PC-3 (cell line): Measurements from ENCODE around the gene TSPAN1. TPM values are rescaled to one million over a fixed set of nuclear protein-coding genes. Genes with fewer than 3 reads are reported as not detected.

Experiments used
- ATAC-seq: fragments of 200-7000 bp; cut with Tn5 transposase; 2 replicates; pipeline ENCODE4 v1.9.1; 2020; ENCODE audit warnings: mild to moderate bottlenecking, moderate library complexity
- BruUV-seq: library from RNA; stranded (reverse); fragments of 400-500 nt; replicated peaks from 2 replicates; lab custom pipeline; 2021; lab: Mats Ljungman, UMichigan
- CTCF ChIA-PET: fragments of 300-600 bp; sonication (Branson Sonifier 250); formaldehyde crosslinking; loops from one replicate; lab custom pipeline; 2022; ENCODE audit warnings: antibody characterized with exemption; lab: Charles Lee
- POLR2A ChIA-PET: fragments of 300-600 bp; sonication (Branson Sonifier 250); formaldehyde crosslinking; loops from one replicate; lab custom pipeline; 2022; ENCODE audit warnings: antibody characterized with exemption; ENCODE audit not compliant: unreplicated experiment; lab: Charles Lee
- DNase-seq: peaks from one replicate; pipeline ENCODE4 v3.0.0-alpha.2; 2015
- H2AFZ ChIP-seq: fragments of 300-600 bp; sonication (generic); 2 replicates; pipeline ENCODE4 v1.6.0; 2016; ENCODE audit warnings: antibody characterized with exemption, low read length
- H3F3A ChIP-seq: fragments of 300-600 bp; sonication (generic); one replicate; pipeline ENCODE4 v1.6.0; 2017; ENCODE audit warnings: antibody characterized with exemption, low read length, control low read depth, mild to moderate bottlenecking; ENCODE audit not compliant: unreplicated experiment
- H3K27ac ChIP-seq: fragments of 300-600 bp; sonication (generic); 2 replicates; pipeline ENCODE4 v1.5.1; 2016; ENCODE audit warnings: mild to moderate bottlenecking, low read length
- H3K27me3 ChIP-seq: fragments of 300-600 bp; sonication (generic); 2 replicates; pipeline ENCODE4 v1.6.1; 2016; ENCODE audit warnings: low read length, mixed read lengths
- H3K36me3 ChIP-seq: fragments of 300-600 bp; sonication (generic); 2 replicates; pipeline ENCODE4 v1.6.1; 2016; ENCODE audit warnings: low read depth, mixed run types, low read length, mixed read lengths
- H3K4me1 ChIP-seq: fragments of 300-600 bp; sonication (generic); 2 replicates; pipeline ENCODE4 v1.5.1; 2016; ENCODE audit warnings: low read length; ENCODE audit not compliant: insufficient read depth
- H3K4me2 ChIP-seq: fragments of 300-600 bp; sonication (generic); 2 replicates; pipeline ENCODE4 v1.6.0; 2016; ENCODE audit warnings: low read length
- H3K4me3 ChIP-seq: fragments of 300-600 bp; sonication (generic); 2 replicates; pipeline ENCODE4 v1.5.1; 2016; ENCODE audit warnings: mild to moderate bottlenecking, low read length, mixed read lengths
- H3K79me2 ChIP-seq: fragments of 300-600 bp; sonication (generic); 2 replicates; pipeline ENCODE4 v1.6.1; 2017; ENCODE audit warnings: low read length, mixed read lengths
- H3K9ac ChIP-seq: fragments of 300-600 bp; sonication (generic); 2 replicates; pipeline ENCODE4 v1.6.0; 2016; ENCODE audit warnings: mild to moderate bottlenecking, low read length
- H3K9me2 ChIP-seq: fragments of 300-600 bp; sonication (generic); replicated peaks from 2 replicates; pipeline ENCODE4 v1.6.1; 2016; ENCODE audit warnings: mixed run types, low read length, mixed read lengths
- H3K9me3 ChIP-seq: fragments of 300-600 bp; sonication (generic); 2 replicates; pipeline ENCODE4 v1.6.1; 2016; ENCODE audit warnings: low read length, mixed read lengths
- H4K20me1 ChIP-seq: fragments of 300-600 bp; sonication (generic); 2 replicates; pipeline ENCODE4 v1.6.1; 2016; ENCODE audit warnings: low read length, mixed read lengths
- EZH2 ChIP-seq: fragments of 300-600 bp; sonication (generic); IDR thresholded peaks from one replicate; pipeline ENCODE4 v1.6.1; 2017; ENCODE audit warnings: antibody characterized with exemption, mild to moderate bottlenecking, low read length; ENCODE audit not compliant: unreplicated experiment
- EZH2phosphoT487 ChIP-seq: fragments of 300-600 bp; sonication (generic); IDR thresholded peaks from 2 replicates; pipeline ENCODE4 v1.6.1; 2018; ENCODE audit warnings: mild to moderate bottlenecking, antibody characterized with exemption, low read length, borderline replicate concordance
- intact Hi-C: fragments of 100-400 bp; cut with micrococcal nuclease; formaldehyde crosslinking; loops from 2 replicates; pipeline ENCODE4 v1.9.0; 2023
- total RNA-seq: library from RNA; depleted of rRNA; stranded (reverse); fragments of >200 nt; gene quantifications from 2 replicates; pipeline ENCODE4 v1.2.3, GENCODE V29; 2014
- TF ChIP-seq, protein P1 (sequence below): fragments of 300-600 bp; sonication (generic); conservative IDR thresholded peaks from 2 replicates; pipeline ENCODE4 v1.5.1; 2017; ENCODE audit warnings: antibody characterized with exemption, low read depth, mild to moderate bottlenecking, low read length

The TSPAN1 gene
- total RNA-seq, 1 experiment from 2014 or later = 33.7 TPM

DNA sequence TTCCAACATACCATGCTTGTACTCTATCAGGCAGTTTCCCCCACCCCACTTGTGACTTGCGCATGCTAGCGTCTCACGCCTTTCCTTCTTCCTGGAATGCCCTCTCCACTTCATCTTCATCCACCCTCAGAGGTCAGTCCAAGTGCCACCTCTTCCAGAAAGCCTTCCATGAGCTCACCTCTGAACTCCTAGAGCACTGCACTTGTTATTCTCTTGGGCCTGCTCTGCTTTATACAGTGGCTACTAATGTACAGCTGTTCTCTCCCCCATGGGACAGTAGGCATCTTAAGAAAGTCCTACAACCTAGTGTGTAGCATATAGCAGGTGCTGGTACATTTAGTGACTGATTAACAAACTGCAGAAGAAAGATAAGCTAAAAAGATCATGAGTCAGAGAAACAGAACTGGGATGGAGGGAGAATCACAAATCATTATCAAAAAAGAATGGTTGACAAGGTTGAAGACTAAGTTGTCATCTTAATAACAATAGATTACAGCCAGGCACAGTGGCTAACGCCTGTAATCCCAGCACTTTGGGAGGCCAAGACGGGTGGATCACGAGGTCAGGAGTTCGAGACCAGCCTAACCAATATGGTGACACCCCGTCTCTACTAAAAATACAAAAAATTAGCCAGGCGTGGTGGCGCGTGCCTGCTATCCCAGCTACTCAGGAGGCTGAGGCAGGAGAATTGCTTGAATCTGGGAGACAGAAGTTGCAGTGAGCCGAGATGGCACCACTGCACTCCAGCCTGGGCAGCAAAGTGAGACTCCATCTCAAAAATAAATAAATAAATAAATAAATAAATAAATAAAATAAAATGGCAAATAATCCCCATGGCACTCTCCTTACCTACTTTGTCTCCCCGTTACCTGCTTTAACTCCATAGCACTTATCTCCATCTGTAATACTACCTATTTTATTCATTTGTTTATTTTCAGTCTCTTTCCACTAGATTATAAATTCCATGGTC lies 16.3 kb upstream of the TSPAN1 start:
- H3K4me1 ChIP-seq = no peaks in the 10 kb centered on the region
- H3K9me3 ChIP-seq = no peaks in the 10 kb centered on the region
- no peaks in the 10 kb centered on the region for H3K36me3 ChIP-seq
- H3K9me2 ChIP-seq = no peaks in the 10 kb centered on the region
- H3F3A ChIP-seq = no peaks in the 10 kb centered on the region
- H3K4me3 ChIP-seq = no peak overlapping the region
- no peaks in the 10 kb centered on the region for H4K20me1 ChIP-seq
- ATAC-seq = no peak
- no peak overlapping the region for H3K27ac ChIP-seq
- no peak for DNase-seq
- intact Hi-C loops = no loop called here
- TF ChIP-seq EZH2 (no peak), EZH2phosphoT487 (no peak)
- TF ChIP-seq, protein P1, sequence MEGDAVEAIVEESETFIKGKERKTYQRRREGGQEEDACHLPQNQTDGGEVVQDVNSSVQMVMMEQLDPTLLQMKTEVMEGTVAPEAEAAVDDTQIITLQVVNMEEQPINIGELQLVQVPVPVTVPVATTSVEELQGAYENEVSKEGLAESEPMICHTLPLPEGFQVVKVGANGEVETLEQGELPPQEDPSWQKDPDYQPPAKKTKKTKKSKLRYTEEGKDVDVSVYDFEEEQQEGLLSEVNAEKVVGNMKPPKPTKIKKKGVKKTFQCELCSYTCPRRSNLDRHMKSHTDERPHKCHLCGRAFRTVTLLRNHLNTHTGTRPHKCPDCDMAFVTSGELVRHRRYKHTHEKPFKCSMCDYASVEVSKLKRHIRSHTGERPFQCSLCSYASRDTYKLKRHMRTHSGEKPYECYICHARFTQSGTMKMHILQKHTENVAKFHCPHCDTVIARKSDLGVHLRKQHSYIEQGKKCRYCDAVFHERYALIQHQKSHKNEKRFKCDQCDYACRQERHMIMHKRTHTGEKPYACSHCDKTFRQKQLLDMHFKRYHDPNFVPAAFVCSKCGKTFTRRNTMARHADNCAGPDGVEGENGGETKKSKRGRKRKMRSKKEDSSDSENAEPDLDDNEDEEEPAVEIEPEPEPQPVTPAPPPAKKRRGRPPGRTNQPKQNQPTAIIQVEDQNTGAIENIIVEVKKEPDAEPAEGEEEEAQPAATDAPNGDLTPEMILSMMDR = no peak
- POLR2A ChIA-PET = no interaction called here
- H3K9ac ChIP-seq = no peak overlapping the region
- H3K79me2 ChIP-seq = no peaks in the 10 kb centered on the region
- CTCF ChIA-PET = no interaction called here
- H3K4me2 ChIP-seq = no peak overlapping the region
- BruUV-seq = no TSS peak
- no peaks in the 10 kb centered on the region for H3K27me3 ChIP-seq
- no peak overlapping the region for H2AFZ ChIP-seq

DNA sequence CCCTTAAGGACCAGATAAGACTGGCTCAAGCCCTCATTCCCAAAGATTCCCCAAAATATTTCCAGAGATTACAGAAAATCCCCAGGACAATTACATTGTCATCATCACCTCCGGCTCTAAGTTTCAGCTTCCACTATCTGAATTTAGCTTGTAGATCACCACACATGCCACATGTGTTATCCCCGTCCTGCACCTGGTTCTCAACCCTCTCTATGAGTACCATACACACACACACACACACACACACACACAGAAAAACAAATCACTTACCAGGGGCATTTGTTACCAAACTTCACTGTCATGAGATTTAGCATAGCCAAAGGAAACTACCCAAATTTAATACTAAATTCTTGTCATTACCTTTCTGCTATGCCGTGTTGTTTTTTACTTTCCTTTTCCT lies 15.4 kb upstream of the TSPAN1 start:
- ChIA-PET POLR2A (no interaction called here), CTCF (no interaction called here)
- H3K79me2 ChIP-seq = no peaks in the 10 kb centered on the region
- no peaks in the 10 kb centered on the region for H3K4me1 ChIP-seq
- no peak overlapping the region for H2AFZ ChIP-seq
- H3K4me3 ChIP-seq = no peak overlapping the region
- H3K9me2 ChIP-seq = no peaks in the 10 kb centered on the region
- no peaks in the 10 kb centered on the region for H3K9me3 ChIP-seq
- intact Hi-C loops = no loop called here
- no peak overlapping the region for H3K9ac ChIP-seq
- H4K20me1 ChIP-seq = no peaks in the 10 kb centered on the region
- ATAC-seq (no peak), DNase-seq (no peak)
- BruUV-seq = no TSS peak
- H3K4me2 ChIP-seq = no peak overlapping the region
- no peaks in the 10 kb centered on the region for H3K27me3 ChIP-seq
- no peak overlapping the region for H3K27ac ChIP-seq
- H3K36me3 ChIP-seq = no peaks in the 10 kb centered on the region
- TF ChIP-seq, protein P1 = no peak
- no peak for TF ChIP-seq EZH2phosphoT487
- TF ChIP-seq EZH2 = no peak
- H3F3A ChIP-seq = no peaks in the 10 kb centered on the region

DNA sequence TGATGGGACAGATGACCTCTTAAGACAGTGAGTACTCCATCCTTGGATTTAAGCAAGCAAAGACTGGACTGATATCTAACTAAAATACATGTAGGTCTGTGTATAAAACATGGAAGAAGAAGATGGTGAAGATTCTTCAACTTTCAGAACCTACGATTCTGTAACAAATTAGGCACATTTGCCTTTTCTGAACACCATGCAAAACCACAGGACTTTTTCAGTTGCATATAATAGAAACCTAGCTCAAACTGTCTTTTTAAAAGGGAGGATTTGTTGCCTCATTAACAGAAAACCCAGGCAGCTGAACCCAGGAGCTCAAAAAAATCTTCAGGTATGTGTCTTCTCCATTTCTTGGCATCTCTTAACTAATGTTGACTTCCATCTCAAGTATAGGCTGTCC lies 14.7 kb upstream of the TSPAN1 start:
- TF ChIP-seq EZH2 (no peak), EZH2phosphoT487 (no peak)
- TF ChIP-seq, protein P1 = no peak
- Histone ChIP-seq H3K9me3 (no peaks in the 10 kb centered on the region), H3K4me2 (no peak overlapping the region), H3K27me3 (no peaks in the 10 kb centered on the region), H3K27ac (no peak overlapping the region), H3K9me2 (no peaks in the 10 kb centered on the region), H3K36me3 (no peaks in the 10 kb centered on the region), H3K9ac (no peak overlapping the region), H3F3A (no peaks in the 10 kb centered on the region), H3K4me1 (no peaks in the 10 kb centered on the region), H4K20me1 (no peaks in the 10 kb centered on the region), H3K79me2 (no peaks in the 10 kb centered on the region), H3K4me3 (no peak overlapping the region), H2AFZ (no peak overlapping the region)
- BruUV-seq = no TSS peak
- intact Hi-C loops = no loop called here
- ChIA-PET CTCF (no interaction called here), POLR2A (no interaction called here)
- ATAC-seq (no peak), DNase-seq (no peak)
